GM18502 (cell line): ENCODE measurements around the gene EEIG2.
"Not testable (repeated sequence)": the region's sequence is repeated elsewhere in the genome, so short reads cannot be mapped to it uniquely, and the experiment has no call there.

Experiments
- ATAC-seq: cut with Tn5 transposase; IDR thresholded peaks from one replicate; pipeline ENCODE4 v1.9.1; 2021; ENCODE audit warnings: mild to moderate bottlenecking; ENCODE audit not compliant: unreplicated experiment, poor library complexity

EEIG2 gene

GRCh38 chr1:108541861-108542260, 18.0 kb upstream of the EEIG2 start:
- ATAC-seq = no peak

- not testable (repeated sequence) for ATAC-seq
Measured at GRCh38 chr1:108547493-108547892, 12.4 kb upstream of the EEIG2 start.

GRCh38 chr1:108551137-108551862, 8.6 kb upstream of the EEIG2 start:
- ATAC-seq = peak; percentile 97

- ATAC-seq = no peak
Measured at GRCh38 chr1:108553905-108554304, 6.0 kb upstream of the EEIG2 start.

GRCh38 chr1:108554682-108555427, 5.0 kb upstream of the EEIG2 start:
- ATAC-seq = no peak

- ATAC-seq = no peak
Measured at GRCh38 chr1:108556066-108556465, 3.8 kb upstream of the EEIG2 start.

- no peak for ATAC-seq
Measured at GRCh38 chr1:108556499-108556898, 3.4 kb upstream of the EEIG2 start.

- peak; percentile 38 for ATAC-seq
Measured at GRCh38 chr1:108557296-108557695, 2.6 kb upstream of the EEIG2 start.

- peak; percentile 33 for ATAC-seq
Measured at GRCh38 chr1:108560189-108560873, 431 bp downstream of the EEIG2 start.

- peak; percentile 39 for ATAC-seq
Measured at GRCh38 chr1:108560874-108561459, 1.1 kb downstream of the EEIG2 start.

GRCh38 chr1:108561689-108562326, 1.9 kb downstream of the EEIG2 start:
- ATAC-seq = peak; percentile 40

GRCh38 chr1:108563808-108564207, 3.9 kb downstream of the EEIG2 start:
- ATAC-seq = no peak

- no peak for ATAC-seq
Measured at GRCh38 chr1:108565081-108565480, 5.2 kb downstream of the EEIG2 start.

GRCh38 chr1:108565512-108565911, 5.6 kb downstream of the EEIG2 start:
- ATAC-seq = no peak

GRCh38 chr1:108568589-108568988, 8.7 kb downstream of the EEIG2 start:
- no peak for ATAC-seq

- no peak for ATAC-seq
Measured at GRCh38 chr1:108569097-108569728, 9.3 kb downstream of the EEIG2 start.

- peak; percentile 99 for ATAC-seq
Measured at GRCh38 chr1:108570128-108570527, 10.2 kb downstream of the EEIG2 start.

- ATAC-seq = no peak
Measured at GRCh38 chr1:108570998-108571401, 11.1 kb downstream of the EEIG2 start.

GRCh38 chr1:108572182-108572581, 12.3 kb downstream of the EEIG2 start:
- ATAC-seq = no peak

GRCh38 chr1:108573183-108573582, 13.3 kb downstream of the EEIG2 start:
- ATAC-seq = no peak
